ENCODE measurements around the gene COL18A1. TPM values are rescaled to one million over a fixed set of nuclear protein-coding genes. Genes with fewer than 3 reads are reported as not detected.

Gene COL18A1
- total and polyA plus RNA-seq, 5 experiments from 2014 or later: 1.5 to 22.2 (median 9.9) TPM

GRCh38 chr21:45544449-45545235 lies 139.7 kb downstream of the COL18A1 start:
- Mint-ChIP-seq H3K9me3 (peaks cover 0 to 1% (median 0%) of the 10 kb centered on the region in 9 donors), H3K36me3 (no peaks in the 10 kb centered on the region), H3K4me1 (peaks cover 5 to 37% (median 27%) of the 10 kb centered on the region in 4 donors), H3K27me3 (no peaks in the 10 kb centered on the region), H3K27ac (peak overlapping the region in 3 of 10 donors; percentile 3 to 22 (median 11)), H3K4me3 (peak overlapping the region in 5 of 10 donors; percentile 5 to 70 (median 22))
- ATAC-seq: no peak
- peak in 1 of 10 donors; percentile 11 for DNase-seq
- POLR2A ChIA-PET: interaction anchor here (1.3 kb wide), 1 partner anchor 11 kb away, joined by 4 read pairs; no protein-coding TSS in a partner anchor

GRCh38 chr21:45545236-45545570 lies 140.2 kb downstream of the COL18A1 start:
- Mint-ChIP-seq H3K27me3 (no peaks in the 10 kb centered on the region), H3K4me1 (peaks cover 5 to 39% (median 30%) of the 10 kb centered on the region in 4 donors), H3K9me3 (peaks cover 0 to 1% (median 0%) of the 10 kb centered on the region in 9 donors), H3K27ac (peak overlapping the region in 7 of 10 donors; percentile 1 to 44 (median 23)), H3K4me3 (peak overlapping the region in 2 of 10 donors; percentile 4 to 5), H3K36me3 (no peaks in the 10 kb centered on the region)
- DNase-seq: no peak
- POLR2A ChIA-PET: interaction anchor here (1.3 kb wide), 1 partner anchor 11 kb away, joined by 4 read pairs; no protein-coding TSS in a partner anchor
- ATAC-seq: no peak

- H3K4me1 Mint-ChIP-seq: peaks cover 10 to 39% (median 30%) of the 10 kb centered on the region in 4 donors
- ATAC-seq (no peak), DNase-seq (peak in 1 of 10 donors; percentile 10)
- peak overlapping the region in 7 of 10 donors; percentile 1 to 49 (median 30) for H3K27ac Mint-ChIP-seq
- H3K36me3 Mint-ChIP-seq: no peaks in the 10 kb centered on the region
- peaks cover 0 to 1% (median 0%) of the 10 kb centered on the region in 9 donors for H3K9me3 Mint-ChIP-seq
- POLR2A ChIA-PET: no interaction called here
- H3K4me3 Mint-ChIP-seq: peak overlapping the region in 1 of 10 donors; percentile 4
- H3K27me3 Mint-ChIP-seq: no peaks in the 10 kb centered on the region
These were observed 140.9 kb downstream of the COL18A1 start for GRCh38 chr21:45545691-45546531.

GRCh38 chr21:45546636-45547544 lies 141.9 kb downstream of the COL18A1 start:
- peaks cover 0 to 1% (median 0%) of the 10 kb centered on the region in 9 donors for H3K9me3 Mint-ChIP-seq

GRCh38 chr21:45547545-45547900 lies 142.6 kb downstream of the COL18A1 start:
- Mint-ChIP-seq H3K9me3 (peaks cover 0 to 1% (median 0%) of the 10 kb centered on the region in 9 donors), H3K27me3 (no peaks in the 10 kb centered on the region), H3K4me1 (peaks cover 18 to 48% (median 39%) of the 10 kb centered on the region in 4 donors), H3K27ac (peak overlapping the region in 5 of 10 donors; percentile 2 to 80 (median 27)), H3K4me3 (no peak overlapping the region), H3K36me3 (no peaks in the 10 kb centered on the region)
- POLR2A ChIA-PET: no interaction called here
- no peak for ATAC-seq
- DNase-seq: no peak

More at GRCh38 chr21:45546636-45547544, 141.9 kb downstream of the COL18A1 start:
- DNase-seq: no peak
- H3K27ac Mint-ChIP-seq: peak overlapping the region in 5 of 10 donors; percentile 22 to 49 (median 27)
- no peaks in the 10 kb centered on the region for H3K27me3 Mint-ChIP-seq
- peaks cover 17 to 44% (median 36%) of the 10 kb centered on the region in 4 donors for H3K4me1 Mint-ChIP-seq
- H3K4me3 Mint-ChIP-seq: no peak overlapping the region
- POLR2A ChIA-PET: no interaction called here
- no peak for ATAC-seq
- H3K36me3 Mint-ChIP-seq: no peaks in the 10 kb centered on the region

- Mint-ChIP-seq H3K4me3 (peak overlapping the region in 7 of 10 donors; percentile 57 to 76 (median 64)), H3K27me3 (no peaks in the 10 kb centered on the region)
These were observed 143.9 kb downstream of the COL18A1 start for GRCh38 chr21:45548711-45549491.

GRCh38 chr21:45549626-45550463 lies 144.9 kb downstream of the COL18A1 start:
- Mint-ChIP-seq H3K27ac (peak overlapping the region; percentile 49 to 94 (median 88)), H3K4me3 (peak overlapping the region; percentile 67 to 89 (median 80)), H3K4me1 (peaks cover 21 to 56% (median 43%) of the 10 kb centered on the region in 4 donors), H3K27me3 (no peaks in the 10 kb centered on the region), H3K9me3 (peaks cover 0 to 1% (median 0%) of the 10 kb centered on the region in 9 donors), H3K36me3 (no peaks in the 10 kb centered on the region)
- no peak for ATAC-seq
- POLR2A ChIA-PET: interaction anchor here (0.6 kb wide), 1 partner anchor 16 kb away, joined by 6 read pairs; no protein-coding TSS in a partner anchor
- DNase-seq: peak in 1 of 10 donors; percentile 62

More at GRCh38 chr21:45548711-45549491, 143.9 kb downstream of the COL18A1 start:
- peaks cover 18 to 51% (median 39%) of the 10 kb centered on the region in 4 donors for H3K4me1 Mint-ChIP-seq
- H3K27ac Mint-ChIP-seq: peak overlapping the region; percentile 13 to 92 (median 82)
- no peaks in the 10 kb centered on the region for H3K36me3 Mint-ChIP-seq
- ATAC-seq (no peak), DNase-seq (no peak)
- POLR2A ChIA-PET: no interaction called here
- H3K9me3 Mint-ChIP-seq: peaks cover 0 to 1% (median 0%) of the 10 kb centered on the region in 9 donors

- ATAC-seq (peak in 1 of 2 donors; percentile 31), DNase-seq (peak in 5 of 10 donors; percentile 20 to 56 (median 31))
- Mint-ChIP-seq H3K27ac (peak overlapping the region; percentile 85 to 97 (median 92)), H3K4me1 (peaks cover 19 to 53% (median 44%) of the 10 kb centered on the region in 4 donors), H3K36me3 (no peaks in the 10 kb centered on the region), H3K4me3 (peak overlapping the region; percentile 67 to 89 (median 83)), H3K9me3 (peaks cover 0 to 1% (median 0%) of the 10 kb centered on the region in 9 donors), H3K27me3 (no peaks in the 10 kb centered on the region)
- POLR2A ChIA-PET: interaction anchor here (0.6 kb wide), 1 partner anchor 15 kb away, joined by 6 read pairs; no protein-coding TSS in a partner anchor
These were observed 145.7 kb downstream of the COL18A1 start for GRCh38 chr21:45550522-45551210.

- no peaks in the 10 kb centered on the region for H3K27me3 Mint-ChIP-seq
- no peaks in the 10 kb centered on the region for H3K36me3 Mint-ChIP-seq
- peaks cover 0 to 1% (median 0%) of the 10 kb centered on the region in 9 donors for H3K9me3 Mint-ChIP-seq
- DNase-seq (peak in 1 of 10 donors; percentile 21), ATAC-seq (no peak)
- peak overlapping the region; percentile 85 to 97 (median 92) for H3K27ac Mint-ChIP-seq
- POLR2A ChIA-PET: no interaction called here
- peak overlapping the region; percentile 67 to 89 (median 83) for H3K4me3 Mint-ChIP-seq
- peaks cover 19 to 57% (median 44%) of the 10 kb centered on the region in 4 donors for H3K4me1 Mint-ChIP-seq
These were observed 146.4 kb downstream of the COL18A1 start for GRCh38 chr21:45551316-45551715.
